Measurements from ENCODE around the gene DHTKD1. TPM values are rescaled to one million over a fixed set of nuclear protein-coding genes. Genes with fewer than 3 reads are reported as not detected.

The DHTKD1 gene
- total and polyA plus RNA-seq, 2 of the 4 experiments (the other 2 are of a cell fraction): 13.9 to 20.3 TPM

DNA sequence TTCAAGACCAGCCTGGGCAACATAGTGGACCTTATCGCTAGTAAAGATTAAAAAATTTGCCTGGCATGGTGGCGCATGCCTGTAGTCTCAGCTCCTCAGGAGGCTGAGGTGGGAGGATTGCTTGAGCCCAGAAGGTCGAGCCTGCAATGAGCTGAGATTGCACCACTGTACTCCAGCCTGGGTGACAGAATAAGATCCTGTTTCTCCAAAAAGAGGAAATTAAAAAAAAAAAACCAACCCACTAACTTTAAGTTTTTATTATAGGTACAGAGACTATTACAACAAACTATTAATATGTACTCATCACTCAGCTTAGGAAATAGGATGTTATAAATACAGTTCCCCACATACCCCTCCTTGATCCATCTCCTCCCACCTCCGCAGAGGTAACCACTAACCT lies 30.2 kb downstream of the DHTKD1 start:
- Histone ChIP-seq H4K5ac (ENCODE audit: low read depth, low read length) (no peak overlapping the region), H3K9ac (ENCODE audit: low read depth, low read length) (no peak overlapping the region), H3K79me1 (ENCODE audit: low read depth in 1 of 2, low read length in 2 of 2) (no peaks in the 10 kb centered on the region; a peak in 1 of 4 replicates), H3K4me2 (ENCODE audit: low read depth, low read length) (no peak overlapping the region), H4K20me1 (ENCODE audit: insufficient read depth, low read length) (no peaks in the 10 kb centered on the region), H3K56ac (ENCODE audit: extremely low read depth, insufficient read depth, low read length) (no peak overlapping the region), H2AK9ac (replicated peaks; ENCODE audit: low read depth, low read length, poor library complexity) (no peak overlapping the region), H3K23ac (ENCODE audit: low read depth, low read length) (no peak overlapping the region), H4K8ac (ENCODE audit: low read depth in 2 of 2, low read length in 2 of 2) (no peak overlapping the region), H3K4me1 (ENCODE audit: control insufficient read depth, insufficient read depth, low read length) (no peaks in the 10 kb centered on the region), H3K9me3 (ENCODE audit: control insufficient read depth, insufficient read depth, low read length) (no peaks in the 10 kb centered on the region), H3K14ac (replicated peaks; ENCODE audit: low read depth, low read length) (no peak overlapping the region), H2BK15ac (ENCODE audit: low read depth, low read length) (no peak overlapping the region), H2BK120ac (ENCODE audit: low read depth, low read length) (no peak overlapping the region), H3K4ac (ENCODE audit: low read depth, low read length) (no peak overlapping the region), H2AK5ac (ENCODE audit: low read depth, low read length) (no peak overlapping the region), H4K91ac (ENCODE audit: insufficient read depth, low read depth, low read length) (no peak overlapping the region), H2BK5ac (ENCODE audit: low read depth, low read length, poor library complexity, severe bottlenecking) (no peak overlapping the region), H3K9me1 (ENCODE audit: insufficient read depth, low read length) (no peaks in the 10 kb centered on the region; the same call in 1 of the 2 replicates), H2BK20ac (ENCODE audit: low read depth, low read length) (no peak overlapping the region), H3K4me3 (ENCODE audit: insufficient read depth, low read depth, low read length) (no peak overlapping the region), H3K27ac (ENCODE audit: insufficient read depth, low read length) (no peak overlapping the region), H2AFZ (replicated peaks; ENCODE audit: low read length, poor library complexity) (no peak overlapping the region), H3K18ac (ENCODE audit: low read depth, low read length) (no peak overlapping the region), H3K27me3 (ENCODE audit: control insufficient read depth, insufficient read depth, low read length) (no peaks in the 10 kb centered on the region), H3K36me3 (ENCODE audit: control insufficient read depth, insufficient read depth, low read length) (peaks cover 38% of the 10 kb centered on the region)
- dilution Hi-C loops (cut with HindIII; ENCODE audit: low sequenced_read_pairs, unreplicated experiment) (no loop called here), in situ Hi-C loops (cut with MboI; ENCODE audit: low sequenced_read_pairs) (no loop called here), intact Hi-C loops (cut with micrococcal nuclease) (no loop called here)
- no TSS peak for BruUV-seq (replicated peaks)
- TF ChIP-seq MXI1 (IDR thresholded peaks at IDR 0.05; ENCODE audit: borderline replicate concordance, low read depth, low read length) (no peak), BHLHE40 (IDR thresholded peaks at IDR 0.05; ENCODE audit: low read depth, low read length) (no peak), RCOR1 (IDR thresholded peaks at IDR 0.05; ENCODE audit: insufficient replicate concordance, low read length) (no peak), SMC3 (IDR thresholded peaks at IDR 0.05; ENCODE audit: low read depth, low read length) (no peak), CEBPB (IDR thresholded peaks at IDR 0.05; ENCODE audit: low read depth, low read length) (no peak), FOS (IDR thresholded peaks at IDR 0.05; ENCODE audit: low read depth, low read length) (no peak), NFE2L2 (IDR thresholded peaks at IDR 0.05; ENCODE audit: low read depth, low read length) (no peak), RFX5 (IDR thresholded peaks at IDR 0.05; ENCODE audit: low read depth, low read length) (no peak), CHD1 (IDR thresholded peaks at IDR 0.05; ENCODE audit: low read depth, low read length) (no peak), MAZ (IDR thresholded peaks at IDR 0.05; ENCODE audit: borderline replicate concordance, low read depth, low read length) (no peak), POLR2A (IDR thresholded peaks at IDR 0.05; ENCODE audit: low read depth, low read length) (no peak), MAFK (IDR thresholded peaks at IDR 0.05; ENCODE audit: low read depth, low read length) (no peak), RAD21 (IDR thresholded peaks at IDR 0.05; ENCODE audit: low read length) (no peak)
- TF ChIP-seq, protein P1, sequence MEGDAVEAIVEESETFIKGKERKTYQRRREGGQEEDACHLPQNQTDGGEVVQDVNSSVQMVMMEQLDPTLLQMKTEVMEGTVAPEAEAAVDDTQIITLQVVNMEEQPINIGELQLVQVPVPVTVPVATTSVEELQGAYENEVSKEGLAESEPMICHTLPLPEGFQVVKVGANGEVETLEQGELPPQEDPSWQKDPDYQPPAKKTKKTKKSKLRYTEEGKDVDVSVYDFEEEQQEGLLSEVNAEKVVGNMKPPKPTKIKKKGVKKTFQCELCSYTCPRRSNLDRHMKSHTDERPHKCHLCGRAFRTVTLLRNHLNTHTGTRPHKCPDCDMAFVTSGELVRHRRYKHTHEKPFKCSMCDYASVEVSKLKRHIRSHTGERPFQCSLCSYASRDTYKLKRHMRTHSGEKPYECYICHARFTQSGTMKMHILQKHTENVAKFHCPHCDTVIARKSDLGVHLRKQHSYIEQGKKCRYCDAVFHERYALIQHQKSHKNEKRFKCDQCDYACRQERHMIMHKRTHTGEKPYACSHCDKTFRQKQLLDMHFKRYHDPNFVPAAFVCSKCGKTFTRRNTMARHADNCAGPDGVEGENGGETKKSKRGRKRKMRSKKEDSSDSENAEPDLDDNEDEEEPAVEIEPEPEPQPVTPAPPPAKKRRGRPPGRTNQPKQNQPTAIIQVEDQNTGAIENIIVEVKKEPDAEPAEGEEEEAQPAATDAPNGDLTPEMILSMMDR (conservative IDR thresholded peaks at IDR 0.05; ENCODE audit: low read depth, low read length): no peak
- TF ChIP-seq, protein P2, sequence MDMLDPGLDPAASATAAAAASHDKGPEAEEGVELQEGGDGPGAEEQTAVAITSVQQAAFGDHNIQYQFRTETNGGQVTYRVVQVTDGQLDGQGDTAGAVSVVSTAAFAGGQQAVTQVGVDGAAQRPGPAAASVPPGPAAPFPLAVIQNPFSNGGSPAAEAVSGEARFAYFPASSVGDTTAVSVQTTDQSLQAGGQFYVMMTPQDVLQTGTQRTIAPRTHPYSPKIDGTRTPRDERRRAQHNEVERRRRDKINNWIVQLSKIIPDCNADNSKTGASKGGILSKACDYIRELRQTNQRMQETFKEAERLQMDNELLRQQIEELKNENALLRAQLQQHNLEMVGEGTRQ (IDR thresholded peaks at IDR 0.05; ENCODE audit: low read depth, low read length): no peak
- TF ChIP-seq, protein P3, sequence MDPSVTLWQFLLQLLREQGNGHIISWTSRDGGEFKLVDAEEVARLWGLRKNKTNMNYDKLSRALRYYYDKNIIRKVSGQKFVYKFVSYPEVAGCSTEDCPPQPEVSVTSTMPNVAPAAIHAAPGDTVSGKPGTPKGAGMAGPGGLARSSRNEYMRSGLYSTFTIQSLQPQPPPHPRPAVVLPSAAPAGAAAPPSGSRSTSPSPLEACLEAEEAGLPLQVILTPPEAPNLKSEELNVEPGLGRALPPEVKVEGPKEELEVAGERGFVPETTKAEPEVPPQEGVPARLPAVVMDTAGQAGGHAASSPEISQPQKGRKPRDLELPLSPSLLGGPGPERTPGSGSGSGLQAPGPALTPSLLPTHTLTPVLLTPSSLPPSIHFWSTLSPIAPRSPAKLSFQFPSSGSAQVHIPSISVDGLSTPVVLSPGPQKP (IDR thresholded peaks at IDR 0.05; ENCODE audit: borderline replicate concordance, low read depth, low read length): no peak
- 100% methylated on average over 1 of the region's 4 CpGs; no CpG with 5 or more reads in 1 of the 2 experiments for WGBS, 2 experiments (ENCODE audit: extremely low coverage in 2 of 2, insufficient read length in 1 of 2)
- ChIA-PET CTCF (no interaction called here), POLR2A (ENCODE audit: unreplicated experiment) (no interaction called here)
- ATAC-seq (ENCODE audit: low read depth) (no peak), DNase-seq (no peak)

Data from IMR-90 (cell line).